PC-9 (cell line): ENCODE results near the gene MLST8.

ENCODE experiments used
- EZH2 ChIP-seq: fragments of 200-600 bp; sonication (generic); IDR thresholded peaks from 2 replicates; pipeline ENCODE4 v1.8.0; 2017; ENCODE audit warnings: antibody characterized with exemption, low read depth
- TF ChIP-seq, protein P1 (sequence below): fragments of 200-600 bp; sonication (generic); conservative IDR thresholded peaks from 2 replicates; pipeline ENCODE4 v1.6.1; 2017; ENCODE audit warnings: mixed run types, antibody characterized with exemption, mild to moderate bottlenecking, moderate library complexity

DNA sequence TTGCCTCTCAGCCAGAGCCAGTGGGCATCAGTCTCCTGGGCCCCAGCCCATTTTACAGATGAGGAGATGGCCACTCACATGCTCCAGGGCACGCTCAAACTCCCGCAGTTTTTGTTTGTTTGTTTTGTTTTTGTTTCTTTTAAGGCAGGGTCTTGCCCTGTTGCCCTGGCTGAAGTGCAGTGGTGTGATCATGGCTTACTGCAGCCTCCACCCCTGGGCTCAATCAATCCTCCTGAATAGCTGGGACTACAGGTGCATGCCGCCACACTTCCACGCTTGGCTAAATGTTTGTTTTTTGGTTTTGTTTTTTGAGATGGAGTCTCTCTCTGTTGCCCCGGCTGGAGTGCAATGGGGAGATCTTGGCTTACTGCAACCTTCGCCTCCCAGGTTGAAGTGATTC is 21.7 kb downstream of the MLST8 start:
- TF ChIP-seq, protein P1, sequence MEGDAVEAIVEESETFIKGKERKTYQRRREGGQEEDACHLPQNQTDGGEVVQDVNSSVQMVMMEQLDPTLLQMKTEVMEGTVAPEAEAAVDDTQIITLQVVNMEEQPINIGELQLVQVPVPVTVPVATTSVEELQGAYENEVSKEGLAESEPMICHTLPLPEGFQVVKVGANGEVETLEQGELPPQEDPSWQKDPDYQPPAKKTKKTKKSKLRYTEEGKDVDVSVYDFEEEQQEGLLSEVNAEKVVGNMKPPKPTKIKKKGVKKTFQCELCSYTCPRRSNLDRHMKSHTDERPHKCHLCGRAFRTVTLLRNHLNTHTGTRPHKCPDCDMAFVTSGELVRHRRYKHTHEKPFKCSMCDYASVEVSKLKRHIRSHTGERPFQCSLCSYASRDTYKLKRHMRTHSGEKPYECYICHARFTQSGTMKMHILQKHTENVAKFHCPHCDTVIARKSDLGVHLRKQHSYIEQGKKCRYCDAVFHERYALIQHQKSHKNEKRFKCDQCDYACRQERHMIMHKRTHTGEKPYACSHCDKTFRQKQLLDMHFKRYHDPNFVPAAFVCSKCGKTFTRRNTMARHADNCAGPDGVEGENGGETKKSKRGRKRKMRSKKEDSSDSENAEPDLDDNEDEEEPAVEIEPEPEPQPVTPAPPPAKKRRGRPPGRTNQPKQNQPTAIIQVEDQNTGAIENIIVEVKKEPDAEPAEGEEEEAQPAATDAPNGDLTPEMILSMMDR = no peak
- no peak for TF ChIP-seq EZH2
